HG03060 (cell line): ENCODE results near the gene B4GALT1.

Experiments
- ATAC-seq: cut with Tn5 transposase; IDR thresholded peaks from one replicate; pipeline ENCODE4 v1.9.1; 2021; ENCODE audit warnings: low read depth, moderate number of reproducible peaks; ENCODE audit not compliant: unreplicated experiment

Gene B4GALT1

DNA sequence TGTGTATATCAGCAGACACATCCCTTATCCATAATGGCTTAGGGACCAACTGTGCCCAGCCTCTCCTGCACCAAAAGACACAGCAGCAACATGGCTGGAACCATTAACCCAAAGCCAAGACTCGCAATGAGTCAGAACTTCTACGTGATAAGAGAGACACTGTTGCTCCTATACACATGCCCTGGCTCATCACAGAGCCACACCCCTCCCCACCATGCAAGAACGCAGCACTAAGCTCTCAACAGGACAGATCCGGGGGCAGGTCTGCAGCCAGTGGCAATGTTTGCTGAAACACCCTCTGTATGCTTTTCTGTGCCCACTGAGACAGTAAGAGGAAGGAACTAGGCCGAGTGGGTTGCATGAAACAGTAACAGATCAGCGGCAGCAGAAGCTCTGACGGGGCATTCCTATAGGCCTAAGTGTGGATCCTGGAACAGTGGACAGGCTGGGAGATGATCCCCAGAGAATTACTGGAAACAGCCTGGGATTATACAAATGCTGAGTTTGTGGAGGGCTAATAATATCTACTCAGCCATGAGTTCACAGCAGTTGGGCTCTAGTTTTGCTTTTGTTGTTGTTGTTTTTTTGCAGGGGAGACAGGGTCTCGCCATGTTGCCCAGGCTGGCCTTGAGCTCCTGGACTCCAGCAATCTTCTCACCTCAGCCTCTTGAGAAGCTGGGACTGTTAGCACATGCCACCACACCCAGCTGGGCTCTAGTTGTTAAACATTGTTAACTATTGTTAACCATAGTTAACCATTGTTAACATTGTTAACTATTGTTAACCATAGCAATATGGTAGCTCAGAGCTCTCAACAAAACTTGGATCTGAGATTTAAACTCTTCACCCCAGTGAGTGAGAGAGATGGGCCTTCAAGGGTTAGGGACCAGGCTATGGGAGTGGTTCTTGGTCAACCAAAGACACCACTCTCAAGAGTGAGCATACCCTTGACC, 41.0 kb downstream of the B4GALT1 start:
- no peak for ATAC-seq

DNA sequence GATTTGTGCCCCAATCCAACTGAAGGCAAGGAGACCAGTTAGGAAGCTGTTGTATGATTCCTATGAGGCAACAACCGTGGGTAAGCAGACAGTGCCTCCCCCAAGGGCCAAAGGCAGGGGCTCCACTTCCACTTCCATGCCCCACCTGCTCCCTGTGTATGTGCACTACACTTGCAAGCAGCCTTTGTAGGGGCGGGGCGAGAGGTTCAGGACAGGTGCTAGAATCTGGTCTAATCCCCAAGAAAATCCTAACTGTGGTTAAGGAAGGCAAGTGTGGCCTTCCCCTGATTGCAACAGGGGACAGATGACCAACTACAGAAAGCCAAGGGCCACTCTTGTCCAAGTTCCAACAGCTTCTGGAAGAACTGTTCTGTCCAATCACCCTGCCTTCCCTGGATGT, 41.7 kb downstream of the B4GALT1 start:
- no peak for ATAC-seq

DNA sequence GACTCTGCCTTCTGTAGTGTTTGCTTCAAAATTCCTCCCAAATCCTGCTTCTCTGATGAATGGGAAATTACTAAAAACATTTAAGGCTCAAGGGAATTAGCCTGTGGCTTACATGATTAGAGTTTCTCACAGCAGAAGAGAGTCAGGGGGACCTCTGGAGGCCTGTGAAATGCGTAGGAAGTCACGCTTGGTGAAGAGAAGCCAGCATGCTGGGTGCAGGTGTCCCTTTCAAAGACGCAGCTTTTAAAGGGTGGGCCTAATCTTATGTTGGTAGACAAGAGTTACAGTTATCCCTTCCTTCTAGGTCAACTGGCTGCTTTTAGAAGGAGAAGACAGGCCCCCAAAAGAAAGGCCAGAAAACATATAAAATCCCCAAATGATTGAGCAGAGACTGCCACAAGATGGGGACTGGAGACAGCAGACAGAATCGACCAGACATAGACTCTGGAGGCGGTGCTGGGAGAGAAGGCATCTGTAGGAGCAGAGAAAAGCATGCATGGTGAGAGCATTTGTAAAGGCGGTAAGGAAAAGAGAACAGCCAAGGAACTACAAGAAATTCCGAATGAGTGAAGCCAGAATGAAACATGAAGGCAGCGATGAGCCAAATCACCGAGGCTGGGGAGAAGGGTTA, 42.3 kb downstream of the B4GALT1 start:
- ATAC-seq, result no peak

DNA sequence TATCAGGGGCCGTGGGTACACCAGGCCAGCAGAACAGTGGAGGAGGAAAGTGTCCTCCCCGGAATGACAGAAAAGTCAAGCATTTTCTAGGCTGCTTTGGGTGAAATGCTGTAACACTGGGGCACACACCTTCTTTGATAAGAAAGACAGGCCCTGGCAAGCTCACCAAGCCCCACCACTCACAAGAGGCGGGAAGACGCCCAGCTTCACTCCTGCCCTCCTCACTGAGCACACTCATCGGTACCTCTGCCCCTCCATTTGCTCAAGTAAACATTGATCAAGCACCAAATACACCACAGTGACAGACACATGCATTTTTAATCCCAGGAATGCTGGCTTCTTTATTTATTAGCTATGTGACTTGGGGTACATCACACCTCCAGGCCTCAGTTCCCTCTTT, 43.1 kb downstream of the B4GALT1 start:
- ATAC-seq, result no peak

DNA sequence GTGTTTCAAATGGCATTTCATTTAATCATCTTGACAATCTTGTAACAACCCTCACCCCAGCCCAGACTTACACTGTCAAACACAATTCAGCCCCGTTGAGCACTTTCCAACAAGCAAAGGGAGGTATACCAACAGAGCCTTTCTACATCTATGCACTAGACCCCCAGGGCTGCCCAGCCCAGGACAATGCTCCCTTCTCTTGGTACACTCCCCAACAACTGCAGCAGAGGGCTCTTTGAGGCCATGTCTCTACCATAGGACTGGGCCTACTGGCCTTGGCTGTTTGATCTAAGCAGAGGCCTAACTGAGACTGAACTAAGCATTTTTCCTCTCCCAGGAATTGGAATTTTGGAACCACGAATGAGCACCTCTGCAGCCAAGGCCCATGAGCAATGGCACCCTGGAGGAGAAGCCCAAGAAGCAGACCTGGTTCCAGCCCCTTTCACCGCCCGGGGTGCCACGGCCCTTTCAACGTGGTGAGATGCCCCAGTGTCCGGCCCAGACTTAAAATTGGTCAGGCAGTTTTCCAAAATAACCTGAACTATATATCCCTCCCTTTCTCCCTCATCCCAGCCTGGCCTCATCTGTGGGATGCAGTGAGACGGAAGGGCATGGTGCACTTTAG, 43.6 kb downstream of the B4GALT1 start:
- no peak for ATAC-seq

DNA sequence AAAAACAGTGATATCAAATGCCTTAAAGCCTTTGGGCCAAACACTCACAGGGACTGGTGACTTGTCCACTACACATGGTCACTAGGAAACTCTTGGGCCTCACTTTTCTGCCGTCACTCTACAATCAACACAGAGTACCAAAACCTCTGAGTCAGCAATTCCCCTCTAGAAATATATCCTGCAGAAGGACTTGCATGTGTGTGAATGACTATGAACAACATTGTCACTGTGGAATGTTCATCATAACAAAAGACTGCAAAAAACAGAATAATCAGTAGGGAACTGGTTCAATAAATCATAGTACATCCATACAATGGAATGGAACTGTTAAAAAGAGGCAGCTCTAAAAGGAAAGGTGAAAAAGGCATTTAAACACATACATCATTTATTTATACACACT, 46.5 kb downstream of the B4GALT1 start:
- ATAC-seq, result no peak

DNA sequence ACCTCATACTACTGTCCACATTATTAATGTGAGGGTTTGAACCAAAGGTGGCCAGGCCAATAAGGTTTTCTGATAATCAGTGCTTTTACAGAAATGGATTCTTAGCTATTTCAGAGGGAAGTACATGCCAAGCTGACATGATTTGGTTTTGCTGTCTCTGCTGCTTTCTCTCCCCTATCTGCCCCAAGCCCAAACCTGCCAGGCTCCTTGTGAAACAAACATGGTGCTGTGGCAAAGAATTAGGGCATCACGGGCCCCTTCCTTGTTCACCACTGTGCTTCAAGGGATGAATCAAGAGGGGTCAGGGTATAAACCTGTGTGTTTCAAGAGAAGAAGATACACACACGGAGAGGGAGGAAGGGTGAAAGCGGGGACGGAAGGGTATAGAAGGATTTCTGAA, 49.3 kb downstream of the B4GALT1 start:
- ATAC-seq, result no peak

DNA sequence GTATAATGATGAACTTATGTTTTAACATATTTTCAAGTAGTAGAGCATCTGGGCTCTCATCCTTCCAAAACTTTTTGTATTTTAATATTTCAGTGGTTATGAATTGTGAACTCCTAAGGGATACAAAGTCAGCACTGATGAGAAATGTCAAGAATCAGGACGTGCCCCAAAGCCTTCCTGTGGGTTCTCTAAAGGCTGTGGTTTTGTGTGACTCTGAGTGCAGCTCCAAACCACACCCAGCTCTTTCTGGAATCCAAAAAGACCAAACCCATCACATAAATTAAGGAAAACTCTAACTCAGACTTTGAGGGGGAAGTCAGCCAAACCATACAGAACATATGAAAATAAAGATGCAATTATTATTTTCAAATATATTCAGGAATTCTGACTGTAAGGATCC, 49.8 kb downstream of the B4GALT1 start:
- no peak for ATAC-seq

DNA sequence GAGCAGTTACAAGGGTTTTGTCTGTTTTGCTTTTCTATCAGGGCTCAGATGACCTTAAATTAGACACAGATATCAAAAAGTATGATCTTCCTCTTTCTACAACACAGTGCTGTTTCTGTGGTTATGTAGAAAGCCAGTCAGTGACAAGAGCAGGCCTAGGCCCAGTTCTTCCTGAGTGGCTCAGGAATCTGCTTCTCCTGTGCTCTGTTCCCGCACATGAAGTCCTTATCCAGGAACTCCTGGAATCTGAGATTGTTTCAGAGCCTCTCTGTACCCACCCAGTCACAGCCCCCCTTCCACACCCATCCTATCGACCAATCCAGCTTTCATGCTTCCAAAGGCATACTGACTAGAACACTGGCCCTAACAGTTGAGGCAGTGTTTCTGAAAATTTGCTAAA, 50.3 kb downstream of the B4GALT1 start:
- ATAC-seq, result no peak

DNA sequence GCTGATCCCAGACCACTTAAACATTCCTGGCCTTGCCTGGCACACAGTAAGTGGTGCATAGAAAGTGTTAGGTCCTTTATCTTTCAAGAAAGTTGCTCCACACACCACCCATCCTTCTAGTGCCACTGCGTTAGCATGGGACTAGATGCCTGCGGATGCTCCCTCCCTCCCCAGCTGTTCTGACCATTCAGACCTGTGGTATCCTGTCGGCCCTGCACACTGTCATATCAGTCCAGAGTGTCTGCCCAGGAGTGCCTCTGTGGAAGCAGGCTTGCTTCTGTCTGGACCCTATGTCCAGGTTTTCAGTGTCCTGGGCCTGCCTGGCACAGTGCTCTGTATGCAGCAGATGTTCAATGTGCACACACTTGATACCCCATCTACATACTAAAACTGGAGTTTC, 52.4 kb downstream of the B4GALT1 start:
- no peak for ATAC-seq

DNA sequence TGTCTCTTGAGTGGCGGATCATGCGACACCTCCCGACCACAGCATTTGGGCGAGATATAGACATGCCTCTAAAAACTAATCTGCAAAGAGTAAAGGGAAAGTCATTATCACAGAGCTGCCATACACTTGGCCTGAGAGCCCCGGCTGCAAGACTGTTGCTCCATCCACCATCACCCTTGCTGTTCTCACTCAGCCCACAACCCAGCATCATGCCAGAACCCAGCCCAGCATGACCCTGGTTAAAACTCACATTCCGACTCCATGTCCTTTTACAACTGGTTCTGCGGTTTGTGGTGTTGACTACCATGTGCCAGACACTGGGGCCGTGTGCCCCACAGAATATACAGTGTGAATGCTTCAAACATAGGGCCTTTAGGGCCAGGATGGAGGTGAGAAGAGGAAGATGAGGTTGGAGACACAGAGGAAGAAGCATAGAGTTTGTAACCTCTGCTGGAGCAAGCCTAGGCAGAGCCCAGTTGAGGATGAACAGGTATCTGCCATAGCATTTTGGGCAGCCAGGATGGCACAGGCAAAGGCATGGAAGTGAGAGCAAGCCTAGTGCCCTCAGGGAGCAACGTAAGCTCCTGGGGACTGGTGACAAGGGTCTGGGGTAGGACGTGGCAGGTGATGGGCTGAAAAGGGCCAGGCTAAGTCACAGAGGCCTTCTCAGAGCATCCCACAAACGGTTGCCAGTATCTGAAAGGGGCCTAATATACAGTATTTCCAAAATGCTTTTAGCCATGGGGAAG, 53.2 kb downstream of the B4GALT1 start:
- ATAC-seq, result no peak

DNA sequence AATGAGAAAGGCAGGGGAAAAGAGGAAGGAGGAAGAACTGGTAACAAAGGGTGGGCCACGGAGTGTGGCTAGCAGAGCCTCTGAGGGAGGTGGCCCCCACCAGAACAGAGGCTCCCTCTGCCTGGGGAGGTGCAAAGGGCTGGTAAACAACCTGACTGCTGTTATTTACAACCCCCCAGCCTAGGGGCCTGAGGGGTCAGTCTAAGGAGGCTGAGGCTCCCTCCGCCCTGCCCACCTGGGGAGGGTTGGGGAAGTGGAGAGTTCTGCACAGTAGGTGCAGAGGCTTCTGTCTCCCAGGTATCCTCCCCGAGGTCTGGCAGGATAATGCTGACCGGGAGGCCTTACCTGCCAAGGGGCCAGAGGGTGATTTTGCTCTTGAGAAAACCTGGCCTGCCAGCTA, 55.0 kb downstream of the B4GALT1 start:
- no peak for ATAC-seq

DNA sequence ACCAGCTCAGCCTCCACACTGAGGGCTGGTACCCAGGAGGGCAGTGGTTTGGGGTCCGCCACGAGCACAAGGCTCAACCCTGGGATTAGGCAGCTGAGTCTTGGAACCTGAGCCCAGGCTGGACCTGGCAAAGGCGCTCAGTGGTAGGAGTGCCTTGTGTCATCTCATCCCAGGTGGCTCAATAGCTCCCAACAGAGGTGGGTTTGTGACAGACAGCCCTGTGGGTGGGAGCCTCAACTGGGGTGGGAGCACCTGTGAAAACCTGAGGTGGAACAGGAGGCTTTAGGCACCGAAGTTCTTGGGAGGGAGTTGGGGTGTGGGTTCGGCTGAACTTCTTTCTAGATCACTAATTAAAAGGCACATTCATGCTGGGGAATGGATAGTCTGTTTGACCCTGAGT, 55.5 kb downstream of the B4GALT1 start:
- no peak for ATAC-seq

DNA sequence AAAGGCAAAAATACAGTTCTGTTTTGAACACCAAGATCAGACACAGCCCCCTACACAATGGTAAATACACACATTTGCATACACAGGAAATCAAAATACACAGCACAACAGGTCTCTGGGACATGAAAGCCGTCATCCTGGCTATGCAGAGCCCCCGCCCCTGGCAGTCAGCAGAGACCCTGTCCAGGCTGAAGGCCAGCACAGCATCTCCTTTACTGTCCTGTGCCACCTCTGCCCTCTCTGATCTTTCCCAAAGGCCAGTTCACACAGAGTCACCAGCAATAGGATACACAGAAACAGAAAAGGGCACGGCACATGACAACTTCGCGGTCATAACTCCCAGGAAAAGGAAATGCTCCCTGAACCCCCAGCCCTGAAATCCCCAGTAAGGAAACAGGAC, 56.5 kb downstream of the B4GALT1 start:
- ATAC-seq, result no peak

DNA sequence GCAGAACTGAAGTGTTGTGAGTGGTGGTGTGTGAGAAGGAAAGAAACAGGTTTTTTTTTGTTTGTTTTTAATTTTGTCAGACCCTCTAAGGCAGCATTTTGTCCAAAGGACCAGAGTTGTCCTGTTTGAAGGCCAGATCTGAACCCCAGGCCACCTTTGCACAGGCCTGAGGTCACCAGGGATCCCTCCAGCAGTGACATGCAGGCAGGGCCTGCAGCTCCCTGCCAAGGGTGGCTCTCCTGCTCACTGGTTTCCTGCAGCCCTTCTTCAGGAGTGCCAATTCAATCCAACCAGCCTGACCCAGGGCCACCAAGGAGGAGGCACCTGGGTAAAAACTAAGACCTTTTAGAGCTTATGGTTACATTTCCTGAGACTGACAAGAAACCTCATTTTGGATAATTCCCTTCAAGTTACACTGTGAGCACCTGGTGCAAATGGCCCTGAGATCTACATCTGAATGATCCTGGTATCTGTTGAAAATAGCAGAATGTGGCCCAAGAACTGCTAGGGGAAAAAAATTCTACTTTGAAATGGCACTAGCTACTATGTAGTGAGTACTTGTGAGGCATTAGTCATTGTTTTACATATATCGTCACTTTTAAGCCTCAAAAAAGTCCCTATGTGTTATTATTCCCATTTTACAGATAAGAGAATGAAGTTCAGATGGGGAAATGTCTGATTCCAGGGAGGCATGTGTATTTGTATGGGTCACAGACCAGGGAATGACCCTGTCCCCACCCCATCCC, 57.1 kb downstream of the B4GALT1 start:
- ATAC-seq, result no peak

DNA sequence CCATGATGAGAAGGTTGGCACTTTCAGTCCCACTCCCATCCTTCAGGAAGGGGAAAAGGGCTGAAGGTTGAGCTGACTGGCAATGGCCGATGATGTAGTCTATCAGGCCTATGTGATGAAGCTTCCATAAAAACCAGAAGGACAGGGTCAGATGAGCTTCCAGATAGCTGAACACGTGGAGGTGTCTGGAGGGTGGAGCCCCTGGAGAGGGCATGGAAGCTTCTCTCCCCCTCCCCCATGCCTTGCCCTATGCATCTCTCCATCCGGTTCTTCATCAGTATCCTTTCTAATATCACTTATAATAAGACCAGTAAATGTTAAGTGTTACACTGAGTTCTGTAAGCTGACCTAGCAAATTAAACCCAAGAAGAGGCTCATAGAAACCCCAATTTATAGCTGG, 58.0 kb downstream of the B4GALT1 start:
- ATAC-seq, result no peak

DNA sequence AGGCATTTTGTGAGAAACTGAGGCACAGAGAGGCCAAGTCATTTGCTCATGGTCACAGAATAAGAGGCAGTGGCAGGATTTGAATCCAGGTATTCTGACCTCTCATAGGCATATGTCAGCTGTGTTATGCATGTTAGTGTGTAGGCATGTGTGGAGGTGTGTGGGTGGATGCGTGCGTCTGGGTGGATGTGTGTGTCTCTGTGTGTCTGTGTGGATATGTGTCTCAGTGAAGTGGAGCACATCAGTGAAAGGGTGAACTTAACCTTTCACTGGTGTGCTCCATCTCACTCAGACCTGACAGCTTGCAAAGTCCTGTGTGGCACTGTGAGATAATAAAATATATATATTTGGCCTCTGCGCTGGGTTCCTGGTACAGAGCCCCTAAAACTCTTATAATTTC, 58.7 kb downstream of the B4GALT1 start:
- ATAC-seq, result no peak

DNA sequence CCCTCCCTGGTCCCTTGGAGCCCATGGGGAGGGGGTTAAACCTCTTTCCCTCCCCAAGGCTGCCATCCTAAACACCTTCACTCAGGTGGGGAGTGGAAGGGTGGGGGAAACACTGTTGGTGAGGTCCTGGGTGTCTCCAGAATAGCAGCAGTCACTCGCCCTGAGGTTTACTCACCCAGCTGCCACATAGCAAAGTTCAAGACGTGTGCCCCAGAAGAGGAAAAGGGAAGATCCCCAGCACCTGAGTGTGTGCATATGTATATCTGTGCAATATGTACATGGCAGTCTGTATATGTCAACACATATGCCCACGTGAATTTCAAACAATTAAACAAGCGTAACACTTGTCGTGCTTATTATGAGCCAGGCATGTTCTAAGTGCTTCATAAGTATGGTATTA, 59.4 kb downstream of the B4GALT1 start:
- no peak for ATAC-seq

DNA sequence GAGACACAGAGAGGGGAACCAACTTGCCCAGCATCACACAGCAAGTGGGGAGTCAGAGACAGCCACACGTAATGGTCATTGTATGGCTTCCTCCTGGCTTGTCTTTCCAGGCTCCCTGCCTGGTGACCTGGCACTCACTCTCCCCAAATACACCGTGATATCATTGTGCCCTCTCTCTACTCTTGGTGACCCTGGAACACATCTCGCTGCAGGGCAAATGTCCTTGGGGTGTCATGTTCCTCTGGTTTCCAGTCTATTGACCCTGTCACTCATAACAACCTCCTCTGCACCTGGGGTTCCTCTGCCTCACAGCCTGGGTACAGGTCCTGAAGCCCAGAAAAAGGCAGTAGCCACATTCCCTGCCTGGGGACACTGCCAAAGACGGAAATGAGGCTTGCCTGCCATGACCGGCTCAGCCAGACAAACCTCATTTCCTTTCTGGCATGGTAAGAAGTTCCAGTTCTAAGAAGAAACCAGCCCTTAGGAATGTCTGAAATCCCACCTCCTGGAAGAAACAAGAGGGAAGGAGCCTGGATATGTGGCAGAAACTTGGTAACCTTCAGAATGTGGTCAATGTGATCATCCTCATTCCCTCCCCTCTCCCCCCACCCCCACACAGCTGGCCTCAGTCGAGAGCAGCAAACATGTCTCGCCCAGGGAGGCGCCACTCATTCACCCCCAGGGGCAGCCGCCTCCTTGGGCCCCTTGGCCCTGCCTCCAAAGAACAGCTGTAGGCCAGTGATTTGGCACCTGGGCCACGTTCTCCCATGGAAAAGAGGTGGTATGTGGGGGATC, 60.1 kb downstream of the B4GALT1 start:
- no peak for ATAC-seq
